Small intestine (tissue), 7 donors: ENCODE data around the gene ZC3H8. TPM values are rescaled to one million over a fixed set of nuclear protein-coding genes. Genes with fewer than 3 reads are reported as not detected.

Source experiments
- DNase-seq, 2 donors: peaks; one replicate each; pipeline versions ENCODE4 v3.0.0 to v3.0.0-alpha.2; 2013
- FAIRE-seq: peaks from 2 replicates; lab custom pipeline; 2012; peaks lifted over from hg19 to GRCh38; lab: Jason Lieb, UNC
- H3K27ac ChIP-seq, 3 donors: one replicate each; pipeline ENCODE4 v1.5.1; 2013; ENCODE audit warnings: low read length in 2 of 3, mild to moderate bottlenecking in 2 of 3, control low read depth in 1 of 3, inconsistent platforms in 1 of 3, low read depth in 1 of 3, moderate library complexity in 1 of 3
- H3K27me3 ChIP-seq, 3 donors: one replicate each; pipeline ENCODE4 v1.6.1; 2013; ENCODE audit warnings: low read length in 3 of 3, inconsistent platforms in 1 of 3; ENCODE audit not compliant: control insufficient read depth in 3 of 3, insufficient read depth in 3 of 3
- H3K36me3 ChIP-seq, 3 donors: one replicate each; pipeline ENCODE4 v1.6.1; 2013; ENCODE audit warnings: low read length in 3 of 3, inconsistent platforms in 1 of 3, low read depth in 1 of 3, mild to moderate bottlenecking in 1 of 3, moderate library complexity in 1 of 3; ENCODE audit not compliant: control insufficient read depth in 3 of 3, insufficient read depth in 2 of 3
- H3K4me1 ChIP-seq, 3 donors: one replicate each; pipeline ENCODE4 v1.6.1; 2013; ENCODE audit warnings: low read length in 2 of 3, inconsistent platforms in 1 of 3, low read depth in 1 of 3, mild to moderate bottlenecking in 1 of 3, moderate library complexity in 1 of 3; ENCODE audit not compliant: control insufficient read depth in 3 of 3, insufficient read depth in 2 of 3
- H3K4me3 ChIP-seq, 3 donors: one replicate each; pipeline ENCODE4 v1.5.1; 2013; ENCODE audit warnings: low read length in 3 of 3, control low read depth in 1 of 3, inconsistent platforms in 1 of 3, low read depth in 1 of 3, mild to moderate bottlenecking in 1 of 3, moderate library complexity in 1 of 3
- H3K9me3 ChIP-seq, 2 donors: one replicate each; pipeline ENCODE4 v1.6.1; 2013; ENCODE audit warnings: low read depth in 1 of 2, low read length in 1 of 2; ENCODE audit not compliant: control insufficient read depth in 2 of 2, insufficient read depth in 1 of 2
- WGBS, 3 donors: extraction: QIAGEN DNeasy Blood & Tissue Kit; methylation state at CpG; one replicate each; pipeline ENCODE4 v1.1.7; 2013; 5-methylcytosine and 5-hydroxymethylcytosine counted together
- polyA plus RNA-seq, 4 donors: library from polyadenylated mRNA; stranded (reverse) in 3 of 4; unstranded in 1 of 4; fragments of 200-250 nt in 3 of 4; fragments of 120-200 nt in 1 of 4; gene quantifications; one replicate each; pipeline versions ENCODE4 v1.2.1 to v1.2.3, GENCODE V29; 2013
- donor health status: healthy with polysubstance abuse.
- donor health status: control.
- donor health status: control.
- donor health status: Bipolar disorder and iron deficiency.
- donor health status: healthy.

The ZC3H8 gene
- polyA plus RNA-seq, 4 donors: 3.5 to 13.0 (median 9.0) TPM

GRCh38 chr2:112185131-112185530 lies 69.7 kb downstream of the ZC3H8 start:
- H3K4me1 ChIP-seq: no peaks in the 10 kb centered on the region
- WGBS, 3 donors: 84 to 90% (median 84%) methylated on average over 9 of the region's 9 CpGs
- H3K27me3 ChIP-seq: peaks cover 0 to 18% (median 2%) of the 10 kb centered on the region in 3 donors
- no peak overlapping the region for H3K27ac ChIP-seq
- H3K9me3 ChIP-seq: peaks cover 0 to 9% of the 10 kb centered on the region in 2 donors
- FAIRE-seq (no peak), DNase-seq (no peak)
- H3K36me3 ChIP-seq: no peaks in the 10 kb centered on the region
- H3K4me3 ChIP-seq: no peak overlapping the region

DNA sequence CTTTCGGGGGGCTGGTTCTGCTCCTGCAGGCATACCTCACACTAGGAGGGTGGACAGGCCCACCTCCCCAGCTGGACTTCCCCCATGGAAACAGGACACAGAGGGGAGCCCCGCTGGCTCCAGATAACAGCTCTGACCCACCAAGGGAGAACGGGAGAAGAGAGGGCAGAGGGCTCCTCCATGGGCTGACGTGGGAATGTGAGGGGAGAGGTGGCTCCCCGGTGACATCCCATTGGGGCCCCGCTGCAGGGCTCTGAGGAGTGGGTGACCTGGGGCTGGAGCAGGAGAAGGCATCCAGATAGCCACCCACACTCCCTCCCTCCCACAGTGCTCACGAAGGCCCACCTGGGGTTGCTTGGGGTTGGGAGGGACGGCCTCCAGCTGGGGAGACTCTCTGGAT lies 70.7 kb downstream of the ZC3H8 start:
- Histone ChIP-seq H3K27ac (no peak overlapping the region), H3K4me1 (no peaks in the 10 kb centered on the region), H3K9me3 (peaks cover 0 to 9% of the 10 kb centered on the region in 2 donors), H3K27me3 (peaks cover 0 to 18% (median 2%) of the 10 kb centered on the region in 3 donors), H3K4me3 (no peak overlapping the region), H3K36me3 (no peaks in the 10 kb centered on the region)
- DNase-seq: no peak
- WGBS, 3 donors: 87 to 94% (median 92%) methylated on average over 7 to 8 of the region's 8 CpGs
- FAIRE-seq: no peak

DNA sequence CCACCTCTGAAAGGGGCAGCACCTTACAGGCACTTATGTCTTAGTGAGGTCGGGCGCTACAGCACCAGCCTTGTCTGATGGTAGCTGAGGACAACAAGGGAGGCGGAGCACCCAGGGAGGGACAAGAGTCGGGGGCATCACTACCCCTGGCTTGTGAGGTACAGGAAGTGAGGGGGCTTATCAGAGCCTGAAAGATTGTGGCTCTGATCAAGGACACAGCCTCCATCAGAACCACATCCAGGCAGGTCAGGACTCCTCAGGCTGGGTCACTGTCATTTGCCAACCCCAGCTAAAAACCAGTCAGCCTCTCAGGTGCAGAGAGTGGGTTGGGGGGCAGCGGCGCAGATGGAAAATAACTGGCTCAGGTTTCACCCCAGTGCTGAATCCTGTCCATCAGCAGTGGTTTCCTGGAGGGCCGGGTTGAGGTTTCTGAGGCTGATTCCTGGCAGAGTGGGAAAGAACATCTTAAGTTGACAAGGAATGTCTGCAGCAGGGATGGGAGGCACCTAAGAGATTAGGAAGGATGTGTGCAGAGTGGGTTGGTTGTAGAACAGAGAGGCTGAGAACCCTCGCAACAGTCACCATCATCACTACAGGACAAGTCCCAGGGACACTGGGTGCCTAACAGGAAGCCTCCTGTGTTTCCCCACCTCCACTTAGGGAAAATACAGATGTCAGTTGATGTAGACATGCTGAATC lies 71.4 kb downstream of the ZC3H8 start:
- DNase-seq (no peak), FAIRE-seq (no peak)
- Histone ChIP-seq H3K4me1 (no peaks in the 10 kb centered on the region), H3K9me3 (peaks cover 0 to 9% of the 10 kb centered on the region in 2 donors), H3K4me3 (no peak overlapping the region), H3K27ac (no peak overlapping the region), H3K27me3 (peaks cover 0 to 18% (median 2%) of the 10 kb centered on the region in 3 donors), H3K36me3 (no peaks in the 10 kb centered on the region)
- 83 to 93% (median 89%) methylated on average over 8 of the region's 8 CpGs for WGBS, 3 donors

DNA sequence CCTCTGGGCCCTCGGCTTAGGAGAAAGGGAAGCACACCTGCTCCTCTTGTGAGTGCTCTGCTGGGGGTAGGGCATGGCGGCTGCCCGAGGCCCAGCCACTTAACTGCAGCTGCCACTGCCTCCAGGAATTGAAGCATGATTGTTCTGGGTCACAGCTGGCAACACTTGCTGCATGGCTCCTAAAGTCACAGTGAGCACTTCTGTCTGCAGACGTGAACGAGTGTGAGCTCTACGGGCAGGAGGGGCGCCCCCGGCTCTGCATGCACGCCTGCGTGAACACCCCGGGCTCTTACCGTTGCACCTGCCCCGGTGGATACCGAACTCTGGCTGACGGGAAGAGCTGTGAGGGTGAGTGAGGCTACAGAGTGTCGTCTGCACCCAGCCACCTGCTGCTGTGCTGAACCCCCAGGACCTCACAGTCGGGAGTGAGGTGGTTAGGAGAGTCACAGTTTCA lies 72.2 kb downstream of the ZC3H8 start:
- Histone ChIP-seq H3K27ac (peak overlapping the region in 1 of 3 donors; percentile 26), H3K4me3 (no peak overlapping the region), H3K9me3 (peaks cover 0 to 9% of the 10 kb centered on the region in 2 donors), H3K27me3 (peaks cover 0 to 18% (median 2%) of the 10 kb centered on the region in 3 donors), H3K4me1 (no peaks in the 10 kb centered on the region), H3K36me3 (no peaks in the 10 kb centered on the region)
- WGBS, 3 donors: 58 to 75% (median 73%) methylated on average over 17 of the region's 17 CpGs
- FAIRE-seq (no peak), DNase-seq (no peak)

- FAIRE-seq (no peak), DNase-seq (peak; percentile 12 to 58)
- H3K36me3 ChIP-seq: no peaks in the 10 kb centered on the region
- no peaks in the 10 kb centered on the region for H3K4me1 ChIP-seq
- 18 to 25% (median 20%) methylated on average over 39 to 54 of the region's 54 CpGs for WGBS, 3 donors
- peaks cover 0 to 18% (median 2%) of the 10 kb centered on the region in 3 donors for H3K27me3 ChIP-seq
- H3K9me3 ChIP-seq: peaks cover 0 to under 1% of the 10 kb centered on the region in 2 donors
- H3K27ac ChIP-seq: peak overlapping the region in 1 of 3 donors; percentile 26
- H3K4me3 ChIP-seq: no peak overlapping the region
Observed at GRCh38 chr2:112181571-112182290, 73.1 kb downstream of the ZC3H8 start.

GRCh38 chr2:112175958-112176573 lies 78.8 kb downstream of the ZC3H8 start:
- no peaks in the 10 kb centered on the region for H3K9me3 ChIP-seq
- H3K27ac ChIP-seq: no peak overlapping the region
- no peak for FAIRE-seq
- WGBS, 3 donors: 91 to 95% (median 93%) methylated on average over 7 of the region's 7 CpGs
- H3K4me3 ChIP-seq: no peak overlapping the region
- H3K36me3 ChIP-seq: no peaks in the 10 kb centered on the region
- peaks cover 0 to 3% (median 0%) of the 10 kb centered on the region in 3 donors for H3K27me3 ChIP-seq
- H3K4me1 ChIP-seq: no peaks in the 10 kb centered on the region
- no peak for DNase-seq

GRCh38 chr2:112175333-112175732 lies 79.5 kb downstream of the ZC3H8 start:
- Histone ChIP-seq H3K36me3 (no peaks in the 10 kb centered on the region), H3K27ac (no peak overlapping the region), H3K9me3 (no peaks in the 10 kb centered on the region), H3K4me1 (no peaks in the 10 kb centered on the region), H3K27me3 (no peaks in the 10 kb centered on the region), H3K4me3 (no peak overlapping the region)
- no peak for DNase-seq
- WGBS, 3 donors: 87 to 89% (median 88%) methylated on average over 3 of the region's 3 CpGs
- FAIRE-seq: no peak

DNA sequence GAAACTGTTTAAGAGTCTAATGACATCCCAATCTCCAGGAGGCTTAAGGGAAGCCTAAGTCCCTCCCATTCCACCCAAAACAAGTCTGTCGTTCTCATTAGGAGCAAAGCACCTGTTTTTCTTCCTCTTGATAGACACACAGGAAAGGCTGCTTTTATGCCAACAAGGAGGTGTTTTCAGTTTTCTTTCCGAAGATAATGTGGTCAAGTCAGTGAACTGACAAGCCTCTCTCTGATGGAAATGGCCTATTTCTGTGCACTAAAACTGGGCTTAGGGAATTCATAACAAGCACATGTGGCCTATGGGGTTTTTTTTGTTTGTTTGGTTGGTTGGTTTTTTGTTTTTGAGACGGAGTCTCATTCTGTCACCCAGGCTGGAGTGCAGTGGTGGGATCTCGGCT lies 80.5 kb downstream of the ZC3H8 start:
- Histone ChIP-seq H3K9me3 (no peaks in the 10 kb centered on the region), H3K27me3 (no peaks in the 10 kb centered on the region), H3K4me1 (no peaks in the 10 kb centered on the region), H3K27ac (no peak overlapping the region), H3K36me3 (no peaks in the 10 kb centered on the region), H3K4me3 (no peak overlapping the region)
- FAIRE-seq (no peak), DNase-seq (no peak)
- WGBS, 3 donors: 65 to 83% (median 76%) methylated on average over 4 of the region's 4 CpGs
